Osteoblast (primary cell): ENCODE results near the gene SH3BP2. TPM values are rescaled to one million over a fixed set of nuclear protein-coding genes. Genes with fewer than 3 reads are reported as not detected.

Experiments used
- DNase-seq: peaks from one replicate; pipeline ENCODE4 v3.0.0; 2011; ENCODE audit warnings: low spot score, mixed read lengths; ENCODE audit not compliant: insufficient read length; ENCODE audit errors: missing footprints
- H2AFZ ChIP-seq: 2 replicates; pipeline ENCODE4 v1.6.0; 2011; ENCODE audit warnings: mild to moderate bottlenecking, low read length
- H3K27ac ChIP-seq: 2 replicates; pipeline ENCODE4 v1.5.1; 2011; ENCODE audit warnings: mild to moderate bottlenecking, low read depth, low read length, moderate library complexity
- H3K27me3 ChIP-seq: 2 replicates; pipeline ENCODE4 v1.6.0; 2012; ENCODE audit warnings: mild to moderate bottlenecking, control low read depth, inconsistent platforms, low read length, moderate library complexity; ENCODE audit not compliant: insufficient read depth
- H3K36me3 ChIP-seq: 2 replicates; pipeline ENCODE4 v1.5.1; 2011; ENCODE audit warnings: mild to moderate bottlenecking, low read length, control low read depth, moderate library complexity; ENCODE audit not compliant: insufficient read depth
- H3K4me1 ChIP-seq: 2 replicates; pipeline ENCODE4 v1.5.1; 2011; ENCODE audit warnings: mild to moderate bottlenecking, low read length, control low read depth, moderate library complexity; ENCODE audit not compliant: insufficient read depth
- H3K4me2 ChIP-seq: 2 replicates; pipeline ENCODE4 v1.6.0; 2011; ENCODE audit warnings: mild to moderate bottlenecking, low read length; ENCODE audit not compliant: insufficient read depth
- H3K4me3 ChIP-seq: fragments of 200-600 bp; sonication (generic); 3 replicates; pipeline ENCODE4 v1.5.1; 2012; ENCODE audit warnings: mild to moderate bottlenecking, low read length, inconsistent platforms; ENCODE audit not compliant: insufficient read depth
- H3K79me2 ChIP-seq: 2 replicates; pipeline ENCODE4 v1.6.0; 2012; ENCODE audit warnings: mild to moderate bottlenecking, low read length, control low read depth, inconsistent platforms; ENCODE audit not compliant: insufficient read depth
- H3K9me3 ChIP-seq: 2 replicates; pipeline ENCODE4 v1.5.1; 2011; ENCODE audit warnings: low read depth, low read length, control low read depth
- H4K20me1 ChIP-seq: 2 replicates; pipeline ENCODE4 v1.6.0; 2012; ENCODE audit warnings: mild to moderate bottlenecking, low read length, control low read depth; ENCODE audit not compliant: insufficient read depth
- total RNA-seq: library from RNA; depleted of rRNA; stranded (reverse); fragments of >200 nt; gene quantifications from 2 replicates; pipeline ENCODE4 v1.2.3, GENCODE V29; 2012
- TF ChIP-seq, protein P1 (sequence below): IDR thresholded peaks from 2 replicates; pipeline ENCODE4 v1.5.1; 2011; ENCODE audit warnings: mild to moderate bottlenecking, low read depth, low read length, moderate library complexity; ENCODE audit errors: extremely low read depth

The SH3BP2 gene
- total RNA-seq, 1 donor = 26.4 TPM

DNA sequence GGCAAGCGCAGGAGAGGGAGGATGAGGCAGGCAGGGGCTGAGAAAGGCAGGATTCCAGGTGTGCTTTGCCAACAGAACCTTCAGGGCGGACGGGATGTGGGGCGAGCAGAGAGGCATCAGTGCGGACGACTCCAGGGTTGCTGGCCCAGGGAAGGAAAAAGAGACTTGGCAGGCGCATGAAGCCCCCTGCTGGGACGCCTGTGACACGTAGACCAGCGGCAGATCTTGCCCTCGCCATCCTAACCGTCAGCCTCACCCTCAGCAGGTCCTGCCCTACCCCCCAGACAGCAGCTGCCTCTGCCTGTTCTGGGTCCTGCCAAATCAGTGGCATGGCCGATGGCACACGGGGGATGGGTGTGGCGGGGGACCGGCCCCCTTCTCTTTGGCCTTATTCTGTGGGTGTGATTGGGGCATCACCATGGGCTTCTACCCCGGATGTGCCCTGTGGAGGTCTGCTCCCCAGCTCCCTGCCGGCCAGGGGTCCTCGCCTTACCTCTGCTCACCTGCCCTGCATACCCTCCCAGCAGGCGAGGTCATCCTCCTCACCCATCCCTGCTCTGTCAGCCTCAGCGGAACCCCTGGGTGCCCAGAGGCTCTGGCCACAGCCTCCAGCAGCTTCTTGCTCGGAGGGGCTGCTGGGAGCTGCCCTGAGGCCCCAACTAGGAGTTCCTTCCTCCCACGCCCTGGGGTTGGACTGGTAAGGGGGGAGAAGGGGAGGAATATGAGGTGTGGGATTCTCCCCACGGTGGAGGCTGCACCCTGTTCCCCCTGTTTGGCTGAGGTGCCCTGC is 2.9 kb upstream of the SH3BP2 start:
- no peaks in the 10 kb centered on the region for H3K9me3 ChIP-seq
- DNase-seq = peak; percentile 67
- H3K27ac ChIP-seq = no peak overlapping the region
- no peaks in the 10 kb centered on the region for H3K36me3 ChIP-seq
- no peak overlapping the region for H2AFZ ChIP-seq
- TF ChIP-seq, protein P1, sequence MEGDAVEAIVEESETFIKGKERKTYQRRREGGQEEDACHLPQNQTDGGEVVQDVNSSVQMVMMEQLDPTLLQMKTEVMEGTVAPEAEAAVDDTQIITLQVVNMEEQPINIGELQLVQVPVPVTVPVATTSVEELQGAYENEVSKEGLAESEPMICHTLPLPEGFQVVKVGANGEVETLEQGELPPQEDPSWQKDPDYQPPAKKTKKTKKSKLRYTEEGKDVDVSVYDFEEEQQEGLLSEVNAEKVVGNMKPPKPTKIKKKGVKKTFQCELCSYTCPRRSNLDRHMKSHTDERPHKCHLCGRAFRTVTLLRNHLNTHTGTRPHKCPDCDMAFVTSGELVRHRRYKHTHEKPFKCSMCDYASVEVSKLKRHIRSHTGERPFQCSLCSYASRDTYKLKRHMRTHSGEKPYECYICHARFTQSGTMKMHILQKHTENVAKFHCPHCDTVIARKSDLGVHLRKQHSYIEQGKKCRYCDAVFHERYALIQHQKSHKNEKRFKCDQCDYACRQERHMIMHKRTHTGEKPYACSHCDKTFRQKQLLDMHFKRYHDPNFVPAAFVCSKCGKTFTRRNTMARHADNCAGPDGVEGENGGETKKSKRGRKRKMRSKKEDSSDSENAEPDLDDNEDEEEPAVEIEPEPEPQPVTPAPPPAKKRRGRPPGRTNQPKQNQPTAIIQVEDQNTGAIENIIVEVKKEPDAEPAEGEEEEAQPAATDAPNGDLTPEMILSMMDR = no peak
- no peak overlapping the region for H3K4me3 ChIP-seq
- no peak overlapping the region for H3K4me2 ChIP-seq
- H4K20me1 ChIP-seq = no peaks in the 10 kb centered on the region
- peaks cover 14% of the 10 kb centered on the region for H3K4me1 ChIP-seq
- H3K27me3 ChIP-seq = no peaks in the 10 kb centered on the region
- peaks cover 11% of the 10 kb centered on the region for H3K79me2 ChIP-seq

DNA sequence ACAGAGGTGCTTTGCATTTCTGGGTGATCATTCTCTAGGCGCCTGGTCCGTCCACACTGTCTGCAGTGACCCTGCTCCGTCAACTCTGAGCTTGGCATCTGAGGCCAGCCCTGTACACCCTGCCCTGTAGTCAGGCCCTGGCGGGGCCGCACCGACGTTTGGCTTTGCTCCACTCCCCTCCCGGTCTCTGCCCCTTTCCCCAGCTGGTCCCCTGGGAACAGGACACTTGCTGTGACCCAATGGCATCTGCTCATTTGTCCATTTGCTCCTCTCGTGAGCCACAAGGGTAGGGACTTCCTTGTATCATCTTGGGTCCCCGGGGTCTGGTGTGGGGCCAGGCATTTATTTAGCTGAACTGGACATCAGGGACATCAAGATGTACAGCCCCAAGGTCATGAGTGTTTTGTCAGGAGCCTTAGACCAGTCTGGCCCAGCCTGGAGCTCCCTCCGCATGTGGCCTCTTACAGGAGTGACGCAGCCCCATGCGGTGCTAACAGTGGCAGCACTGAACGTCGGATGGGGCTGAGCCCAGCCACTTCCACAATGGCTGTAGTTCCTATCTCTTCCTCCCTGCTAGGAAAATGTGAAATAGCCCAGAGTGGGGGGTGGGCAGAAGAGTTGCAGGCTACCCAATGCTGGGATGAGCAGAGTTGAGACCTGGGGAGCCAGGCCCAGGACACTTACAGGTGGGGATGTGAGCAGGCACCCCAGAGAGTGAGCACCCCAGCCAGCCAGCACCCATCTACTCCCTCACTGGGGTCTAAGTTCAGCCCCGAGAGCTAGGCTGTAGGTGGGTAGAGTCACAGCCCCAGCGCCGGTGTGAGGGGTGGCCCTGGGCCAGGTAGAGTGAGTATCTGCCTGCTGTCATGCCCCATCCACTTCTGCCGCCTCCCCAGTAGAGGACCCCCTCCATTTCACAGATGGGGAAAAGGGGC is 2.0 kb upstream of the SH3BP2 start:
- H3K4me2 ChIP-seq = no peak overlapping the region
- peaks cover 20% of the 10 kb centered on the region for H3K79me2 ChIP-seq
- H2AFZ ChIP-seq = no peak overlapping the region
- no peaks in the 10 kb centered on the region for H3K36me3 ChIP-seq
- no peak overlapping the region for H3K4me3 ChIP-seq
- H3K9me3 ChIP-seq = no peaks in the 10 kb centered on the region
- H3K4me1 ChIP-seq = peaks cover 21% of the 10 kb centered on the region
- no peaks in the 10 kb centered on the region for H3K27me3 ChIP-seq
- TF ChIP-seq, protein P1 = no peak
- peak; percentile 83 for DNase-seq
- H4K20me1 ChIP-seq = no peaks in the 10 kb centered on the region
- no peak overlapping the region for H3K27ac ChIP-seq

DNA sequence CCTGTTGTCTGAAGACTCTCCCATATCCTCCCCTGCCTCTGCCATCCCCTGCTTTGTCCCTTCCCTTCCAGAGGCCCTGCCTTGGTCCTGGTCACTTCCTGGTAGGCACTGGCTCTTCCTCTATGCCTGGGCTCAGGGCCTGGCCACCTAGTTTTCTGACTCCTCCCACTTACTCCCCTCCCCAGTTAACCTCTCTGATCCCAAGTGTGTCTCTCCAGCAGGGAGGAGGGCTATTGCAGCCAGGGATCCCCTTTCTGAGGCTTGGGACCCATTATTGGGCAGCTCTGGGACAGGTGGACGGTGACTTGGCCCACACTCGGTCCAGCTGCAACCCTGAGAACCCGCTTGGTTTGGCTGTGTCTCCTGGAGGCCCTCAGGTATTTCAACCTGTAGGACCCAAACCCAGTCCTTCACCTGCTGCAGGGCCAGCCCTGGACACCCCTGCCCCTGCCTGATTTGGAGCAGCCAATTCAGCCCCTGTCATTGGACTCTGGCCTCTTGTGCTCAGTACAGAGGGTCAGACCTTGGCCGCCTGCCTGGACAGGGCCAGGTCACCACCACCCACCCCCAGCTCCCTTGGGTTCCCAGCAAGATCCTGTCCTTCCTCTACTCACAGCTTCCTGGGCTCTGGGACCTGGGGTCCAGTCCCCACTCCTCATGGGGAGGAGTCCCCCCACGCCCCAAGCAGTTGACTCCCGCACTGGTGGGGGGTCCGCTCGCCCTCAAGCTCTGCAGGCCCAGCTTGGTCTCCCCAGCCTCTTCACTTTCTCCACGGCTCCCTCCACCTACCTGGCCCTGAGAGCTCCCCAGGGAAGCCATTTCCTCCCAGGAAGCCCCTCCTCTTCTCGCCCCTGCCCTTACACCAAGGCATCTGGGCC is 1.1 kb upstream of the SH3BP2 start:
- H3K27me3 ChIP-seq = no peaks in the 10 kb centered on the region
- no peak overlapping the region for H3K4me3 ChIP-seq
- no peak overlapping the region for H2AFZ ChIP-seq
- peak; percentile 25 for DNase-seq
- no peaks in the 10 kb centered on the region for H3K9me3 ChIP-seq
- H3K79me2 ChIP-seq = peaks cover 29% of the 10 kb centered on the region
- no peaks in the 10 kb centered on the region for H4K20me1 ChIP-seq
- TF ChIP-seq, protein P1 = no peak
- H3K4me1 ChIP-seq = peaks cover 30% of the 10 kb centered on the region
- no peak overlapping the region for H3K4me2 ChIP-seq
- H3K27ac ChIP-seq = no peak overlapping the region
- peaks cover 1% of the 10 kb centered on the region for H3K36me3 ChIP-seq
